NCI-H128 (cell line): ENCODE results near the gene FBXL5.
"Not testable (repeated sequence)": the region's sequence is repeated elsewhere in the genome, so short reads cannot be mapped to it uniquely, and the experiment has no call there.

Experiments
- DNase-seq: peaks from one replicate; lab custom pipeline; 2025; ENCODE audit not compliant: unreplicated experiment; lab: John Stamatoyannopoulos, UW

Gene FBXL5

DNA sequence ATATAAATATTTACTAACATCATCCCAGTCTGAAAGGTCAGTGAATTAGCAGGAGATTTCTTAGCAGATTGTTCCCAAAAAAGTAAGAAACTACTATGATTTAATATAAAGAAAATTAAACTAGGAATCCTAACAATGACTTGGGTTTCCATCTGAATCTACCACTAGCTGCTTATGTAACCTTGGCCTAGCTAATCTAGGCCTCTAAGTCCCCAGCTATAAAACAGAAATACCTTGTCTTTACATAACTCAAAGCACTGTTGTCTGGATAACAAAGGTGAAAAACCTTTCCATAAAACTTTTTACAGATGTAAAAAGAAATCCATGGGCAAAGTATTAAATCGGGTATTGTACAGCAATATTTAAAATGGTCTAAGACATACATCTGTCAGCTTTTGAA is 3.0 kb downstream of the FBXL5 start:
- DNase-seq = no peak

DNA sequence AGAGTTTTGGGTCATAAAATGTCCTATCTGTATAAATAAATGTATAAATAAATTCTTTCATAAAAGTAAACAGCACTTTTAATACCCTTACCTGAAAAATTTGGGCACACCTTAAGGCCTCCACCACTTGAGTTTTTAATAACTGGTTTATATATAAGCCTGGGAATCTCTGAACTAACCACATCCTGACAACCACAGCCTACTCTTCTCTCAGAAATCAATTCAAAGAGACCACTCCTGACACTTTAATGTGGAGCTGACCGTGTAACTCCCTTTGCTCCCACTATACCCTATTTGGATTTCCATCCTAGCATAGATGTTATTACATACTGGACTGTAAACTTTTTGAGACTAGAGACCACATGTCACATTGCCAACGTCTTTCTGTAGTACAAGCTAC is 3.5 kb downstream of the FBXL5 start:
- DNase-seq = no peak

DNA sequence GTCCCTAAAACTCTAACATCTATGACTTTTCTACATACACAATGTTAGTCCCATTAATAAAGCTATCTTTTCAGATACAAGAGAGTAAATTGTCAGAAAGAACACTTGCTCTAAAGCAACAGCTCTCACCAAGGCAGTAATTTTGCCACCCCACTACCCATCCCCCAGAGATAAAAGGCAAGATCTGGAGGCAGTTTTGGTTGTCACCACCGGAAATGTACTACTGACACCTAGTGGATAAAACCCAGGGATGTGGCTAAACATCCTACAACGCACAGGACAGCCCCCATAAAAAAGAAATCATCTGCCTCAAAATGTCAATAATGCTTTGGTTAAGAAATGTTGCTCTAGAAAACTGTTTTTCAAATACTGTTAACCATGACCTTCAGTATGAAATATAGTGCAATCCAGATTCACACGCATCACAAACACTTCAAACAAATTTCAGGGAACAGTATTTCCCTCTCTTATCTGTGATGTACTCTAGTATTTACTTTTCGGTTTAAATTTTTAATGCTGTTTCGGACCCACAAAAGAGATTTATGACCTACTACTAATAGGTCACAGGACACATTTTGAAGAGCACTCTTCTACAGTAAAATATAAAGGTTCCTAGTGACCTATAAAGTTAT is 5.1 kb downstream of the FBXL5 start:
- no peak for DNase-seq

DNA sequence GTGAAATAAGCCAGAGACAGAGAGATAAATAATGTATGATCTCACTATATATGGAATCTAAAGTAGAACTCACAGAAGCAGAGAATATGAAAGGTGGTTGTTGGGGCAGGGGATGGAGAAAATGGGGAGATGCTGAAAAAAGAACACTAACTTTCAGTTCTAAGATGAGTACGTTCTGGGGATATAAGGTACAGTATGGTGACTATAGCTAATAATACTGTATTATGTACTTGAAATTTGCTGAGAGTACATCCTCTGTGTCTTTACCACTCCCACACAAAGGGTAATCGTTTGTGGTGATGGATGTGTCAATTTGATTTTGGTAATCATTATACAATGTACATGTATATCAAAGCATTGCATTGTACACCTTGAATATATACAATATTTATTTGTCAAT is 6.6 kb downstream of the FBXL5 start:
- no peak for DNase-seq

DNA sequence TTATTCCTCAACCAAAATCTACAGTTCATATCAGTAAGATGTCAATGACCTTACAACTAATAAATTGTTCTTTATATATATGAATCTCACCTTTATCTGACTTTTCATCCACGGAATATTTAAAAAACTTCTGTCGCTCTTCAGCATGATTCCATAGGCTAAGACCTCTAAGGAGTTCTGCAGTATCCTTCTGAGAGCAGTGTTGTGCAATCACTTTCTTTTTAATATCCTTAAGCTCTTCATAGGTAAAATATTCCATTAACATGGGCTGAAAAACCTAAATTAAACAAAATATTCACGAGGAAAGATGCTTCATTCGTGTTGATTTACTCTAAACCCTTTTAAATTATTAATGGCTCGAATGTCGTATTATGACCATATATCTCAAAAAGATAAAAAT is 16.7 kb downstream of the FBXL5 start:
- DNase-seq = no peak

DNA sequence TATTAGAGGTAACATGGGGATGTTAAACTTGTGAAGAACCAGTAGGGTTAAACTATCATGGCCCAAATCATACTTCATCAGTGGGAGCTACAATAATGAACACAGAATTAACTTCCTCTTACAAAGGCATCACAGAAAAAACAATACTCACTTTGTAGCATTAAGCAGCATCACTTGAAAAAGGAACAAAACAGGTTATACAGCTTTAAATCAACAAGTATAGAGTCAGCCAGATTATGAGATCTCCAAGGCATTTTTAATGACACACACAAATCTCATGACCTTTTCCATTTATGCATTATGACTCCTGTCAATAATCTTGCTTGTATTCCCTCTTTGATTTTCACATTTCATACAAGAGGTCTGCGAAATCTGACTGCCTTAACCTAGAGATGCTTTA is 18.3 kb downstream of the FBXL5 start:
- DNase-seq = no peak

DNA sequence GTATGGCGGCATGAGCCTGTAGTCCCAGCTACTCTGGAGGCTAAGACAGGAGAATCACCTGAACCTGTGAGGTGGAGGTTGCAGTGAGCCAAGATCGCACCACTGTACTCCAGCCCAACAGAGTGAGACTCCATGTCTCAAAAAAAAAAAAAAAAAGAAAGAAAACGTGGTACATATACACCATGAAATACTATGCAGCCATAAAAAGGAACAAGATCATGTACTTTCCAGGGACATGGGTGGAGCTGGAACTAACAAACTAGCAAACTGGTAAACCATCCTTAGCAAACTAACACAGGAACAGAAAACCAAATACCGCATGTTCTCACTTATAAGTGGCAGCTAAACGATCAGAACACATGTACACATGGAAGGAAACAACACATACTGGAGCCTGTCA is 37.8 kb downstream of the FBXL5 start:
- not testable (repeated sequence) for DNase-seq

DNA sequence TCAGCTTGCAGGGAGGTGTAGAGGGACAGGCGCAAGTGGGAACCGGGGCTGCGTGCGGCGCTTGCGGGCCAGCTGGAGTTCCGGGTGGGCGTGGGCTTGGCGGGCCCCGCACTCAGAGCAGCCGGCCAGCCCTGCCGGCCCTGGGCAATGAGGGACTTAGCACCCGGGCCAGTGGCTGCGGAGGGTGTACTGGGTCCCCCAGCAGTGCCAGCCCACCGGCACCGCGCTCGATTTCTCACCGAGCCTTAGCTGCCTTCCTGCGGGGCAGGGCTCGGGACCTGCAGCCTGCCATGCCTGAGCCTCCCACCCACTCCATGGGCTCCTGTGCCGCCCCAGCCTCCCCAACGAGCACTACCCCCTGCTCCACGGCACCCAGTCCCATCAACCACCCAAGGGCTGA is 40.3 kb downstream of the FBXL5 start:
- not testable (repeated sequence) for DNase-seq

DNA sequence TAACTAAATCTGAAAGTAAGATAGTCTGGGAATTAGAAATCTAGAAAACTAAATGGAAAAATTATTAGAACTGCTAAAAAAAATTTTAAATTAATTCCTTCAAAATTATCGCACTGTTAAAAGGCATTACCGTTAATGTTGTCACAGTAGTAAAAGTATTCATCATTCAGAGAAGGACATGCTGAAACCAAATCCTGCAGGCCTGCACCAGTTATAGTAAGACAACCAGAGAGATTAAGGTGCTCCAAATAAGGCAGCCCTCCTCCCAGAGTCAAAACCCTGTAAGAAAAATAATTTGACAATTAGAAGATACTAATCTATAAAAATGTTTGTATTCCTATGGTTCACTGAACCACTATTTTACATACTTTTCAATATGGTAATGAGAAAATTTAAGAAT is 43.0 kb downstream of the FBXL5 start:
- DNase-seq = no peak

DNA sequence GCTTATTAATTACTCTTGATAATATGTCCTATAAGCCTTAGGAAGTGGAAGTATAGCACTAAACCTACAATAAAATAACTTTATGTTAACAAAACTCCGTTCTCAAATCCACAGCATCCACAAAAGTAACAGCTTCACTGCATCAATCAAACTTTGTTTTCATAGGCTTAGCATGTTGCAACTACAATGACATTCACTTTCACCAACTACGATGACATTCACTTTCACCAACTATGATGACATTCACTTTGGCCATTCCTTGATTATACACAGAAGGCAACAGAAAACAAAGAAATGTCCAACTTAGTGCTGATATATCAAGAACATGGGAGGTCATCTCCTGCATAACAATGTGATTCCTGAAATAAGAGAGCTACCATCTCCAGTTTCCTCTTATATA is 44.3 kb downstream of the FBXL5 start:
- no peak for DNase-seq

DNA sequence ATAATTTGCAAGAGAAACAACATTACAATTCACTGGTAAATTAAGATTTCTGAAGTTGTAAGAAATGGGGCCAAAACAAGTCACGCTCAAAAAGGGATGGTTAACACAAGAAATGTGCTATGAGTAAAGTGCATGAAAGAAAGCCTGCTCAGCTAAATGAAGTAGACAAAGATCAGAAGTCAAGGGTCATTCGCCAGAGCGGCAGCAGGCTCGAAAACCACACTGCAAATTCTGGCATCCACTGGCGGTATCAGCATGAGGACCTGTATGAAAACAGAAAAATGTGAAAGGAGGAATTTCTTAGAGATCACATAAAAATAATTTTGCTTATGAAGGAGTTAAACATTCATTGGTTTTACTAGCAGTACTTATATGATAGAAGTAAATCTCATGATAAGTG is 49.6 kb downstream of the FBXL5 start:
- no peak for DNase-seq

DNA sequence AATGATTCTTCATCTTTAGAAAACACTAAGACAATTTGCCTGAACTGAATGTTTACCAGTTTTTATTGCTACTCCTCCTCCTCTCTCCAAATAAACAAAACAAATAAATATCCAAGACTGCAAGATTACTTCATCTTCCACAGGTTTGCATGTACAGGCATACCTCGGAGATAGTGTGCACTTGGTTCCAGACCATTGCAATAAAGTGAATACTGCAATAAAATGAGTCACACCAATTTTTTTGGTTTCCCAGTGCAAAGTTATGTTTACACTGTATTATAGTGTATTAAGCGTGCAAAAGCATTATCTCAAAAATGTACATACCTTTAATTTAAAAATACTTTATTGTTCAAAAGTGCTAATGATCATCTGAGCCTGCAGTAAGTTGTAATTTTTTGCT is 53.3 kb downstream of the FBXL5 start:
- no peak for DNase-seq

DNA sequence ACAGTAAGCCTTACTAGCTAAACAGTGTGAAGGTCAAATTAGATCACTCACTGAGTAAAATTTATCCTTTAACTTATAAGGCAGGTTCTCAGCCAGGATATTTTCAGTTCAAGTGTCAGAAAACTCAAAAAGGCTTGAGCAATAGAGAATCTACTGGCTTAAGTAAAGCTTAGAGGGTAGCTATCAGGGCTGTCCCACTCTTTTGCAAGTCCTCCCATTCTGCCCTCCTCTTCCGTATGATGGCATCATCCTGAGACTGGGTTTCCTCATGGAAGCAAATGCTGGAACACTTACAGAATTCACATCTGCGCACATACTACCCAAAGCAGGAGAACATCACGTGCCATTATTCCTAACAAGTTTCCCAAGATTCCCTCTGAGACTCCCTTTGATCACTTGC is 55.0 kb downstream of the FBXL5 start:
- no peak for DNase-seq

DNA sequence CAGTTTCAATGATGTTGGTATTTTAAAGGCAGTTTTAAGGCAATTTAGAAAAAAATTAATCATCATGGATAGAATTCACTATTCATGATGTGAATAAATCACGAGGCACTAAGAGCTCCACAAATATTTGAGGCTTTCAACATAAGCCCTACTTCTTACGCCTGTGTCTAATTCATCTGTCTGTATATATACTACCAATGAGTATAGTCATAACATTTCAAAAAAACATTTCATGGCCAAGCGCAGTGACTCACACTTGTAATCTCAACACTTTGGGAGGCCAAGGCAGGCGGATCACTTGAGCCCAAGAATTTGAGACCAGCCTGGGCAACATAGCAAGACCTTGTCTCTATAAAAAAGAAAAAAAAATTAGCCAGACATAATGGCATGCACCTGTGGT is 56.5 kb downstream of the FBXL5 start:
- DNase-seq = no peak

DNA sequence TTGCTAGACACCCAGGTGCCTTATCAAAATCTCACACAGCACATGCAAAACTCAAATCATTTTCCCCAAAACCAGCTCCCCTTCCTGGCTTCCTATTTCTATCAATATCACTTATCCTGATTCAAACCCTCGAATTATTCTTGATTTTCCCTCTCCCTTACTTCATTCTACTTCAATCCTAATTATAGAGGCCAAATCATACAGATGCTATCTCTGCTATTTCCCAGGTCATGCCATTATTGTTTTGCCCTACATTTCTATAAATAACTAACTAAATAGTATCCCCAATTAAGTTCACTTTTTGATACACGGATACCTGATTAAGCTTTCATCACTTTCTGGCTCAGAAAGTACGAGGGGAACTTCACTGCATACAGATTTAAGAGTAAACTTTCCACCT is 62.4 kb downstream of the FBXL5 start:
- DNase-seq = no peak

DNA sequence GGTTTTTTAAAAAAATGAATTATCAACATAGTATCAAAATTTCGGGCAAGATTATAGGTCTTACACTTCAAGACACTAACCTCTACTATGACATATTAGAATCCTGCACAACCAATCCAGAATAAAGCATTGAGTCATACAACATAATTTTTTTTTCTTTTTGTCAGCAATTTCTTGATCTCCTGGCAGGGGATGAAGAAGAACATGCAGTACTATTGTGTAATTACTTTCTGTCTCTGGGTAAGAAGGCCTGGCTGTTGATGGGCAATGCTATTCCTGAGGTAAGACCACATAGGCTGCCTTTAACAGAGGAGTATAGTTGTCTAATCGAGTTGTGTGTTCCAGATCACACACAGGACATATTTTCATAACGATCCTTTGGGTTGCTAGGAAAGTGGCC is 67.5 kb downstream of the FBXL5 start:
- DNase-seq = no peak

DNA sequence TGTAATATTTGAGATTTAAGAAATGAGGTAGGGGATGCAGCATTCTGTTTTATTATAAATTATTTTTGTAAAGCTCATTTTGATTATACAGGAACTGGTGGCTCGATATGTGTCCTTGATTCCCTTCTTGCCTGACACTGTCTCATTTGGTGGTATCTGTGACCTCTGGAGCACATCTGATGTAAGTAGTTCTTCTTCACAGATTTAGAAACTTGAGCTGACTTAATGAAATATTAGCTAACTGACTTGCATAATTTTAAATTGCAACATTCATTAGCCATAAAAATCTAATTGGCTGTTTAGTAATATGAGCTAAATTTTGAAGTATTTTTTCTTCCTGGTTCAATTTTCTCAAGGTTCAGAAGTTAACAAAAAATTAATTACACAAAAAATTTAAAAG is 69.1 kb downstream of the FBXL5 start:
- DNase-seq = no peak

DNA sequence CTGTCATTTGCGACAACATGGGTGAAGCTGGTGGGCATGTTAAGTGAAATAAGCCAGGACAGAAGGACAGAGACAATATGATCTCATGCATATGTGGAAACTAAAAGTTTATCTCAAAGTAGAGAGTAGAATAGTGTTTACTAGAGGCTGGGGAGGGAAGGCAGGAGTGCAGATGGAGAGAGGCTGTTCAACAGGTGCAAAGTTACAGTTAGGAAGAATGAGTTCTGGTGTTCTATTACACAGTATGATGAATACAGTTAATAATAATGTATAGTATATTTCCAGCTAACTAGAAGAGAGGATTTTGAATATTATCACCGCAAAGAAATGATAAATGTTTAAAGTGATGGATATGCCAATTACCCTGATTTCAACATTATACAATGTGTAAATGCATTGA is 69.8 kb downstream of the FBXL5 start:
- no peak for DNase-seq

DNA sequence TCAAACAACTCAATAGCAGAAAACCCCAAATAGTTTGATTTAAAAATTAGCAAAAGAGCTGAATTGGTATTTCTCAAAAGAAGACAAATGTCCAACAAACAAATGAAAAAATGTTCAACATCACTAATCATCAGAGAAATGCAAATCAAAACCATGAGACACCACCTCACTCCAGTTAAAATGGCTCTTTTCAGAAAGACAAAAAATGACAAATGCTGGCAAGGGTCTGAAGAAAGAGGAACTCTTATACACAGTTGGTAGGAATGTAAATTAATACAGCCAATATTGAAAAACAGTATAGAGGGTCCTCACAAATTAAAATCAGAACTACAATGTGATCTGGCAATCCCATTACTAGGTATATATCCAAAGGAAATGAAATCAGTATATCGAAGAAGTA is 70.4 kb downstream of the FBXL5 start:
- no peak for DNase-seq

DNA sequence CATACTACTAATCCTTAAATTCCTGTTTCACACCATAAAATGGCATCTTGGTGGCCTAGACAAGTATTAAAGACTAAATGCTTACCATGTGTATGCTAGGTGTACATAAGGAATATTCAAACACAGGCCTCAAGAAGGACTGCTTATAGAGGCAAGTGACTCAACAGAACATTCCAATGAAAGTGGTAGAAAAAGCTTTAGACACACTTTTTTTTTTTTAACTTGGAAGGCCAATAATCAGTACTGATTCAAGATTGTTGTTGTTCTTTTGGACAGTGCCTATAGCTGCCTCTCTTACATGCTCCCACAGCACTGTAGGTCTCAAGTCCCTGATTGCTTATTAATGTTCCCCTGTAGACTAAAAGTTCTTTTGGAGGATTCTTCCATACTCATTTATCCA is 77.6 kb downstream of the FBXL5 start:
- DNase-seq = no peak

DNA sequence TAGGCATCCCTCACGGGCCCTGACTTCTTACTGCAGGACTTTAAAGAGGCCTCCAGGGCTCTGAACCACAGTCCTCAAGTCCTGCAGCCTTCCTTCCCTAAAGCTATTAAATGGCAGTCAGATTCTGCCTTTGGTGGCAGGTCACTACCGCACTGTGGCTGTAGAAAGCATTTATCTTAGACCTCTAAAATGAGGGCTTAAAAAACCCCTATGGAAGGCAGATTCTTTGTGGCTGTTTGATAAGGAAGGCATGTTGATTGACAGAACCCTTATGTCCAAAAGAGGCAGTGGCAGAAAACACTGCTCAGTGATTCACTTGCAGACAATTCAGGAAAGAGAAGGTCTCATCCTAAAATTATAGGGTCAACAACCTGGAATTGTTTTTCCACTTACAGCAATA is 79.2 kb downstream of the FBXL5 start:
- DNase-seq = no peak

DNA sequence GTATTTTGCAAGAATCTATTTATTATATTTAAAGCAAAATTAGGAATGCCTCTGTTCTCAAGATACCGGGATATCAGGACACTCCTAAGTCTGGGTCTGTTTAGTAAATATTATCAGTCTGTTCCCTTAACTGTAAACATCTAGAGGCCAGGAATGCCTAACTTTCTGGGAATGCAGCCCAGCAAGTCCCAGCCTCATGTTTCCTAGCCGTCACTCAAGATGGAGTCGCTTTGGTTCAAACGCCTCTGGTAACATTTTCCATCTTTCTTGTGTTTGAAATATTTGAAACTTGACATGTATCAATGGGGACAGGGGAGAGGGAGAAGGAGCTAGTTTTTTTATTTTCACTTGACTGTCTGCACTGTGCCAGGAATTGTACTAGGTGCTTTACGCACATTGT is 85.4 kb downstream of the FBXL5 start:
- no peak for DNase-seq

DNA sequence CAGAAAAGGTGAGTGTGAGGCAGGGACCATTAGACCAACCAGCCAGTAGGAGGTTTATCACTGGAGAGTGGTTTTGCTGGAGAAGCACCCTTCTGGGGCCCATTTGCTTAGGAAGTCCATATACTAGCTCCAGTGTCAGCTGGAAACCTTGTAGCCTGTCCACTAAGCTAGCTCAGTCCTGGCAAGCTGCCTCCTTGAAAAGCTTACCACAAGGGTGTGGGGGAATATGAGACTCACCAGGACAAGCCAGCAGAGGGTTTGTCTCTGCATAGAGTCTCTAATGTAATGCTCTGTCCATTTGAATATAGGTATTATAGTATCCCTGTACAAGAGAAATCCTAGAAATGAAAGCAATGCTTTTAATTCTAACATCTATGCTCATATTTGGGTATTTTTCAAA is 86.3 kb downstream of the FBXL5 start:
- DNase-seq = no peak

DNA sequence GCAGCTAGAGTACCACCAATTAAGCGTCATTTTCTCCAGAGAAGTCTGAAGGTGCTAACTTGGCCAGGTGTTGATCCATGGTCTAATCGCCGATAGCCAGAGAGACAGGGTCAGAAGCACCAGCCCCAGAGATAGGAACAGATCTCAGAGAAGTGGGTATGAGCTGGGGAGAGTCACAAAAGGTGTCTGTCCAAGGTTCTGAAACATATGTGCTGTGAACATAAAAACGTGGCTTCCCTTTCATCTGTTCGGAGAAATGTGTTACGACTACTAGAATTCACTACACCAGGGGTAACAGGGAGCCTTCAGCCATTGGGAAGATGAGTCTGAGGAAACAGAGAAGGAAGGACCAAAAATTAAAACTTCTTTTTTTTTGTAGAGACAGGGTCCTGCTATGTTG is 91.3 kb downstream of the FBXL5 start:
- DNase-seq = no peak
